Fibroblast of lung (primary cell): ENCODE results near the gene BMP7. TPM values are rescaled to one million over a fixed set of nuclear protein-coding genes. Genes with fewer than 3 reads are reported as not detected.
"Not testable (repeated sequence)": the region's sequence is repeated elsewhere in the genome, so short reads cannot be mapped to it uniquely, and the experiment has no call there.

Experiments
- DNase-seq, 2 donors: peaks; one replicate each; pipeline versions ENCODE4 v3.0.0 to v3.0.0-alpha.2; 2010; ENCODE audit warnings: low read depth in 2 of 2
- H2AFZ ChIP-seq: 2 replicates; pipeline ENCODE4 v1.5.1; 2012; ENCODE audit warnings: low read length, control low read depth, inconsistent platforms
- H3K27ac ChIP-seq: 2 replicates; pipeline ENCODE4 v1.5.1; 2011; ENCODE audit warnings: low read length, control low read depth; ENCODE audit not compliant: insufficient read depth
- H3K27me3 ChIP-seq: 2 replicates; pipeline ENCODE4 v1.5.1; 2011; ENCODE audit warnings: mild to moderate bottlenecking, low read length; ENCODE audit not compliant: control insufficient read depth, insufficient read depth
- H3K36me3 ChIP-seq: 2 replicates; pipeline ENCODE4 v1.5.1; 2011; ENCODE audit warnings: low read length; ENCODE audit not compliant: control insufficient read depth, insufficient read depth
- H3K4me1 ChIP-seq: 2 replicates; pipeline ENCODE4 v1.5.1; 2011; ENCODE audit warnings: low read length; ENCODE audit not compliant: control insufficient read depth, insufficient read depth; ENCODE audit errors: extremely low read depth
- H3K4me2 ChIP-seq: 2 replicates; pipeline ENCODE4 v1.5.1; 2011; ENCODE audit warnings: low read length, control low read depth; ENCODE audit not compliant: insufficient read depth; ENCODE audit errors: extremely low read depth
- H3K4me3 ChIP-seq, 4 experiments: fragments of 200-600 bp in 1 of 4; sonication (generic) in 1 of 4; replicated peaks in 1 of 4; 2 replicates each; pipeline ENCODE4 v1.5.1; 2011 to 2016; ENCODE audit warnings: low read length in 4 of 4, low read depth in 3 of 4, mild to moderate bottlenecking in 3 of 4, control low read depth in 2 of 4, inconsistent platforms in 1 of 4, mixed read lengths in 1 of 4; ENCODE audit not compliant: insufficient read depth in 1 of 4; ENCODE audit errors: control extremely low read depth in 1 of 4
- H3K79me2 ChIP-seq: 2 replicates; pipeline ENCODE4 v1.5.1; 2012; ENCODE audit warnings: mild to moderate bottlenecking, low read length, inconsistent platforms; ENCODE audit not compliant: control insufficient read depth, insufficient read depth
- H3K9ac ChIP-seq: 2 replicates; pipeline ENCODE4 v1.5.1; 2011; ENCODE audit warnings: mild to moderate bottlenecking, low read length, control low read depth; ENCODE audit not compliant: insufficient read depth
- H3K9me3 ChIP-seq: 2 replicates; pipeline ENCODE4 v1.5.1; 2012; ENCODE audit warnings: low read depth, low read length; ENCODE audit not compliant: control insufficient read depth, insufficient read depth
- H4K20me1 ChIP-seq: 2 replicates; pipeline ENCODE4 v1.5.1; 2011; ENCODE audit warnings: low read length; ENCODE audit not compliant: control insufficient read depth, insufficient read depth; ENCODE audit errors: extremely low read depth
- CTCF ChIP-seq, 2 donors: IDR thresholded peaks in 1 of 2; conservative IDR thresholded peaks in 1 of 2; 1 replicate in 1 of 2; 2 replicates in 1 of 2; pipeline ENCODE4 v1.5.1; 2011 to 2012; ENCODE audit warnings: low read length in 2 of 2, control low read depth in 1 of 2, inconsistent platforms in 1 of 2, low read depth in 1 of 2, mild to moderate bottlenecking in 1 of 2
- EZH2 ChIP-seq: IDR thresholded peaks from 2 replicates; pipeline ENCODE4 v1.5.1; 2012; ENCODE audit warnings: low read length, control low read depth, mild to moderate bottlenecking; ENCODE audit errors: missing control alignments
- polyA plus RNA-seq, 2 donors: library from polyadenylated mRNA; depleted of rRNA in 1 of 2; stranded (reverse) in 1 of 2; unstranded in 1 of 2; fragments of >200 nt; gene quantifications; 2 replicates each; pipeline ENCODE4 v1.2.1, GENCODE V29; 2011 to 2012; ENCODE audit warnings: missing spikeins in 1 of 2
- total RNA-seq: library from RNA; depleted of rRNA; stranded (reverse); fragments of >200 nt; gene quantifications from 2 replicates; pipeline ENCODE4 v1.2.1, GENCODE V29; 2014

The BMP7 gene
- total and polyA plus RNA-seq, 2 donors (not counting 1 experiment from before 2014, with no cell fraction given) = not detected

DNA sequence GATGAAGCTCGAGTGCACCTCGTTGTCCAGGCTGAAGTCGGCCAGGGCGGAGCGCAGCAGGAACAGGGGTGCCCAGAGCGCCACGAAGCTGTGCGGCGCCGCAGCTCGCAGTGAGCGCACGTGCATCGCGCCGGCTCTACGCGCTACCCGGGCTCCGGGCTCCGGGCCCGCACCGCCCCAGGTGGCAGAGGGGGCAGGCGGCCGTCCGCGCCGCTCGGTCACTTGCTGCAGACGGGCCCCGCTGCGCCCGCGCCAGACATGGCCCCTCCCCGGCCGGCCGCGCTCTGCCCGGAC is 497 bp downstream of the BMP7 start:
- no peaks in the 10 kb centered on the region for H3K79me2 ChIP-seq
- no peak overlapping the region for H3K4me3 ChIP-seq
- no peak overlapping the region for H2AFZ ChIP-seq
- TF ChIP-seq EZH2 (no peak), CTCF (conservative IDR thresholded peaks at IDR 0.05 in 1 of 2, IDR thresholded peaks at IDR 0.05 in 1 of 2; ENCODE audit: low read depth in 1 of 2, low read length in 2 of 2) (no peak)
- H3K4me1 ChIP-seq = no peaks in the 10 kb centered on the region
- H3K4me2 ChIP-seq = no peak overlapping the region
- H3K9ac ChIP-seq = no peak overlapping the region
- H3K36me3 ChIP-seq = no peaks in the 10 kb centered on the region
- no peak for DNase-seq
- H3K27ac ChIP-seq = no peak overlapping the region
- no peaks in the 10 kb centered on the region for H4K20me1 ChIP-seq
- no peaks in the 10 kb centered on the region for H3K9me3 ChIP-seq
- peaks cover 20% of the 10 kb centered on the region for H3K27me3 ChIP-seq

DNA sequence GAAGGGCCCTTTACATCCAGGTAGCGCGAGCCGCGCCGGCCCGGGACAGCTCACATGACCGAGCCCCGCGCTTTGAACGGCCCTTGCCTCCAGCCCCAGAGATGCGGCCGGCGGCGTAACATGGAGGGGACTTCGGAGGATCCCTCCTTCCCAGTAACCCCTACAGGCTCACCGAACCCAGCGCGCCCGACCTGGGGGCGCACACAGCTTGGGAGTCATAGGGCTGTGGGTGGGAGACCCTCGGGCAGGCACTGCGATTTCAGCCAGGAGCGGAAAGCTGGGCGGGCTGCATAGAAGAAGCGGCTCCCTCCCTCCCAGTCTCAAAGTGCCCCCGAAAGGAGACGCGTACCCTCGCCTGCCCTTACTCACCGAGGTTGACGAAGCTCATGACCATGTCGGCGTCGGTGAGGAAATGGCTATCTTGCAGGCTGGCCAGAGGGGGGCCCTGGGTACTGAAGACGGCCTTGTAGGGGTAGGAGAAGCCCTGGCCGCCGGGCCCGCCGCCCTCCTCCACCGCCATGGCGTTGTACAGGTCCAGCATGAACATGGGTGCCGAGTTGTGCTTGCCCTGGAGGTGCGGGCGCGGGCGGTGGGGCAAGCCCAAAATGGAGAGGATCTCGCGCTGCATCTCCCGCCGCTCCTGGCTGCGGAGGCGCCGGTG is 975 bp downstream of the BMP7 start:
- no peaks in the 10 kb centered on the region for H3K79me2 ChIP-seq
- no peak for DNase-seq
- TF ChIP-seq CTCF (conservative IDR thresholded peaks at IDR 0.05 in 1 of 2, IDR thresholded peaks at IDR 0.05 in 1 of 2; ENCODE audit: low read depth in 1 of 2, low read length in 2 of 2) = no peak
- peak; percentile 77 for TF ChIP-seq EZH2
- H3K4me3 ChIP-seq = no peak overlapping the region
- no peaks in the 10 kb centered on the region for H3K4me1 ChIP-seq
- peaks cover 20% of the 10 kb centered on the region for H3K27me3 ChIP-seq
- no peaks in the 10 kb centered on the region for H3K36me3 ChIP-seq
- no peak overlapping the region for H3K9ac ChIP-seq
- H4K20me1 ChIP-seq = no peaks in the 10 kb centered on the region
- H3K9me3 ChIP-seq = no peaks in the 10 kb centered on the region
- H3K4me2 ChIP-seq = no peak overlapping the region
- no peak overlapping the region for H3K27ac ChIP-seq
- no peak overlapping the region for H2AFZ ChIP-seq

DNA sequence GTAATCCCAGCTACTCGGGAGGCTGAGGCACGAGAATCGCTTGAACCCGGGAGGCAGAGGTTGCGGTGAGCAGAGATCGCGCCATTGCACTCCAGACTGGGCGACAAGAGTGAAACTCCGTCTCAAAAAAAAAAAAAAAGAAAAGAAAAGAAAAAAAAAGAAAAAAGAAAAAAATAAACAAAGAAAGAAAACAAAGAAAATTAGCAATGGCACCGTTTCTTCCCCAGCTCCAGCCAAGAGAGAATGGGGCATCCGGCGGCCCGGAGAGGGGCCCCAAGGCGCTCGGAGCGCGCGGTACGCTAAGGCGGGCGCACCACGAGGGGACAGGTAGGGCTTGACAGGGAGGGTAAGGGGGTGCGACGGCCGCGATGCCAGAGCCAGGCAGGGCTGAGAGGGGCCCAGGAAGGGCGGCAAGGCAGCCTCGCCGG is 1.5 kb downstream of the BMP7 start:
- H4K20me1 ChIP-seq, DNase-seq, H3K4me1 ChIP-seq, H3K79me2 ChIP-seq, H3K36me3 ChIP-seq, H2AFZ ChIP-seq, H3K4me2 ChIP-seq, H3K27ac ChIP-seq, H3K9ac ChIP-seq, H3K4me3 ChIP-seq, H3K9me3 ChIP-seq: not testable (repeated sequence)
- peaks cover 25% of the 10 kb centered on the region for H3K27me3 ChIP-seq
- peak; percentile 2 for TF ChIP-seq EZH2
